Panc1 (cell line): ENCODE data around the gene CHEK2. TPM values are rescaled to one million over a fixed set of nuclear protein-coding genes. Genes with fewer than 3 reads are reported as not detected.

Experiments used
- ATAC-seq: fragments of 200-7000 bp; cut with Tn5 transposase; 2 replicates; pipeline ENCODE4 v1.9.1; 2020; ENCODE audit warnings: mild to moderate bottlenecking, moderate library complexity
- BruUV-seq: library from RNA; stranded (reverse); fragments of 400-500 nt; replicated peaks from 2 replicates; lab custom pipeline; 2021; lab: Mats Ljungman, UMichigan
- CTCF ChIA-PET: fragments of 300-600 bp; sonication (Branson Sonifier 250); formaldehyde crosslinking; loops from one replicate; lab custom pipeline; 2022; ENCODE audit warnings: antibody characterized with exemption; lab: Charles Lee
- POLR2A ChIA-PET: fragments of 300-600 bp; sonication (Branson Sonifier 250); formaldehyde crosslinking; loops from one replicate; lab custom pipeline; 2022; ENCODE audit warnings: antibody characterized with exemption; lab: Charles Lee
- DNase-seq: peaks from one replicate; pipeline ENCODE4 v3.0.0-alpha.2; 2010; ENCODE audit warnings: low read depth, low spot score
- H3K27ac ChIP-seq: 2 replicates; pipeline ENCODE4 v1.5.1; 2011; ENCODE audit warnings: mild to moderate bottlenecking, low read length, inconsistent platforms
- H3K27me3 ChIP-seq: fragments of 200-500 bp; sonication (Bioruptor generic); 2 replicates; pipeline ENCODE4 v1.6.0; 2014; ENCODE audit warnings: low read length, inconsistent platforms; ENCODE audit not compliant: control insufficient read depth, insufficient read depth
- H3K36me3 ChIP-seq: fragments of 200-500 bp; sonication (Bioruptor generic); 2 replicates; pipeline ENCODE4 v1.5.1; 2014; ENCODE audit warnings: inconsistent platforms, mild to moderate bottlenecking, low read length, moderate library complexity; ENCODE audit not compliant: control insufficient read depth, insufficient read depth
- H3K4me1 ChIP-seq: 2 replicates; pipeline ENCODE4 v1.5.1; 2011; ENCODE audit warnings: inconsistent platforms, mild to moderate bottlenecking, low read length, moderate library complexity; ENCODE audit not compliant: control insufficient read depth, insufficient read depth
- H3K4me3 ChIP-seq, 2 experiments: 2 replicates each; pipeline ENCODE4 v1.5.1; 2011 to 2012; ENCODE audit warnings: low read depth in 2 of 2, low read length in 2 of 2, mild to moderate bottlenecking in 2 of 2, inconsistent platforms in 1 of 2, moderate library complexity in 1 of 2
- H3K9me3 ChIP-seq: fragments of 200-500 bp; sonication (Bioruptor generic); 2 replicates; pipeline ENCODE4 v1.5.1; 2014; ENCODE audit warnings: low read depth, mild to moderate bottlenecking, inconsistent platforms, low read length, moderate library complexity; ENCODE audit not compliant: control insufficient read depth, insufficient read depth
- CTCF ChIP-seq: fragments of 450-650 bp; IDR thresholded peaks from 2 replicates; pipeline ENCODE4 v1.5.1; 2017; ENCODE audit warnings: mild to moderate bottlenecking
- POLR2AphosphoS5 ChIP-seq: IDR thresholded peaks from 2 replicates; pipeline ENCODE4 v1.6.1; 2012; ENCODE audit warnings: mild to moderate bottlenecking, low read depth, low read length, moderate library complexity
- REST ChIP-seq, 2 experiments: IDR thresholded peaks; 2 replicates each; pipeline ENCODE4 v1.6.1; 2011 to 2012; ENCODE audit warnings: low read depth in 2 of 2, control low read depth in 1 of 2, low read length in 1 of 2, mild to moderate bottlenecking in 1 of 2, moderate library complexity in 1 of 2; ENCODE audit not compliant: insufficient read depth in 1 of 2
- SIN3A ChIP-seq: IDR thresholded peaks from 2 replicates; pipeline ENCODE4 v1.6.1; 2012; ENCODE audit warnings: low read depth, mild to moderate bottlenecking, low read length, moderate library complexity, borderline replicate concordance; ENCODE audit not compliant: insufficient read depth
- TCF7L2 ChIP-seq: IDR thresholded peaks from 2 replicates; pipeline ENCODE4 v1.6.1; 2011; ENCODE audit warnings: mild to moderate bottlenecking, low read depth, low read length, inconsistent platforms
- in situ Hi-C: cut with HindIII; loops from 2 replicates; pipeline ENCODE4 v1.10.0; 2016; ENCODE audit warnings: low sequenced_read_pairs, low pct_unique_long_range_greater_than_20kb
- intact Hi-C: fragments of 100-400 bp; cut with micrococcal nuclease; formaldehyde crosslinking; loops from one replicate; pipeline ENCODE4 v1.10.0; 2022; ENCODE audit not compliant: unreplicated experiment
- total RNA-seq: library from RNA; stranded (reverse); gene quantifications from one replicate; pipeline ENCODE4 v1.2.1, GENCODE V29; 2021; ENCODE audit not compliant: unreplicated experiment

The CHEK2 gene
- total RNA-seq, 1 experiment from 2014 or later: 29.5 TPM

- intact Hi-C loops (no loop called here), in situ Hi-C loops (no loop called here)
- BruUV-seq: no TSS peak
- ATAC-seq (no peak), DNase-seq (no peak)
- Histone ChIP-seq H3K36me3 (no peaks in the 10 kb centered on the region), H3K9me3 (no peaks in the 10 kb centered on the region), H3K27me3 (no peaks in the 10 kb centered on the region), H3K27ac (no peak overlapping the region), H3K4me1 (no peaks in the 10 kb centered on the region), H3K4me3 (no peak overlapping the region)
- POLR2A ChIA-PET: no interaction called here
- TF ChIP-seq CTCF (no peak), SIN3A (no peak), POLR2AphosphoS5 (no peak), TCF7L2 (no peak), REST (IDR thresholded peaks at IDR 0.05; ENCODE audit: insufficient read depth in 1 of 2, low read depth in 2 of 2, low read length in 1 of 2) (no peak)
- CTCF ChIA-PET: no interaction called here
Measured at GRCh38 chr22:28639321-28639720, 102.3 kb downstream of the CHEK2 start.

Other genes starting within 250 kb of the CHEK2 start
- 24.8 TPM for gene TTC28, start 62.0 kb downstream of the CHEK2 start, total RNA-seq
- gene HSCB, start 219 bp upstream of the CHEK2 start, total RNA-seq: 10.2 TPM
- 18.1 TPM for gene CCDC117, start 30.9 kb upstream of the CHEK2 start, total RNA-seq
- 48.8 TPM for gene XBP1, start 58.7 kb upstream of the CHEK2 start, total RNA-seq
- 7.3 TPM for gene ZNRF3, start 141.8 kb upstream of the CHEK2 start, total RNA-seq